GM19372 (cell line): Measurements from ENCODE around the gene IL12B.
"Not testable (repeated sequence)": the region's sequence is repeated elsewhere in the genome, so short reads cannot be mapped to it uniquely, and the experiment has no call there.

Experiments used
- ATAC-seq: cut with Tn5 transposase; IDR thresholded peaks from one replicate; pipeline ENCODE4 v1.9.1; 2021; ENCODE audit warnings: mild to moderate bottlenecking, low read depth, moderate library complexity; ENCODE audit not compliant: unreplicated experiment

Gene IL12B

DNA sequence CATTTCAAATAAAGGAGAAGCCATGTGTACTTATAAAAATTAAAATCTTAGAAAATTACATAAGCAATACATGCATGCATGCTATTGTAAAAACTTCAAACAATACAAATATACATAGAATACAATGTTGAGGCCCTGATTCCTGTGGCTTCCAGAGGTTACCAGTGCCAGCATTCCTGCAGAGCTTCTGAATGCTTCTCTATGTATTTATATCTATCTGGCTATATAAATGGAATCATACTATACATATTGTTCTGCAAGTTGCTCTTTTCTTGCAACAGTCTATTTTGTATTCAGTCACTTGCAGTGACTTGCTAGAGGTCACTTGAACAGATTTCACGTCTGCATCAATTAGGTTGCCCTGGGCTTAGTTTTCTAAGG lies 3.2 kb upstream of the IL12B start:
- ATAC-seq, result no peak

DNA sequence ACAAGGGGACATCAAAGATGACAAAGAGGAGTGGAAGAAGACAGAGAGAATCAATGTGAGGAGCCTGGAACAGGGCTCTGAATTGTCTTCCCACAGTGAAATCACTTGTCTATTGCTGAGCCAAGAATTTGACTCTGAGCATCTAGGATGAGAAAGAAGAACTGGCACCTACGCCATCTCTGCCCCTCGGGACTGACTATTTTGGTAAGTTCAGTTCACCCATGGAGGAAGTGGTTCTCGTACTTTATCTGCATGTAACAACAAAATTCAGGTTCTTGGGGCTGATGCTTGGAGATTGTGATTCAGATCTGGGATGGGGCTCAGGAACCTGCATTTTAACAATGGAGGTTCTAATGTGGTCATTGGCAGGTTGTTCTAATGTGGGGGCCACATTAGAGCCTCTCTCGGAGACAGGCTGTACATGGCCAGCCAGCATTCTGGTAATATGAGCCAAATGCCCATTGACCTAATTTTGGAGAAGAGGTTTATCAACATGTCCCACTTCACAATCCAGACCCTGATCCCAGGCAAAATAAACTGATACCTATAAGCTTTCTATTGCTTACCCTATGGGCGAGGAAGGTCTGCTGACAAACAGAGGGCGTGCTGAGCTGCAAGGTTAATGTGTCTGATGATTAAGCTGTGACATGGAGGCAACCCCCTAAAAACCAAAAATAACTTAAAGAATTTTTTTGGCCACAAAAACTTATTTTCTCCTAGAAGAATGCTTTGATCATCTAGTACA lies 2.7 kb upstream of the IL12B start:
- ATAC-seq, result no peak

DNA sequence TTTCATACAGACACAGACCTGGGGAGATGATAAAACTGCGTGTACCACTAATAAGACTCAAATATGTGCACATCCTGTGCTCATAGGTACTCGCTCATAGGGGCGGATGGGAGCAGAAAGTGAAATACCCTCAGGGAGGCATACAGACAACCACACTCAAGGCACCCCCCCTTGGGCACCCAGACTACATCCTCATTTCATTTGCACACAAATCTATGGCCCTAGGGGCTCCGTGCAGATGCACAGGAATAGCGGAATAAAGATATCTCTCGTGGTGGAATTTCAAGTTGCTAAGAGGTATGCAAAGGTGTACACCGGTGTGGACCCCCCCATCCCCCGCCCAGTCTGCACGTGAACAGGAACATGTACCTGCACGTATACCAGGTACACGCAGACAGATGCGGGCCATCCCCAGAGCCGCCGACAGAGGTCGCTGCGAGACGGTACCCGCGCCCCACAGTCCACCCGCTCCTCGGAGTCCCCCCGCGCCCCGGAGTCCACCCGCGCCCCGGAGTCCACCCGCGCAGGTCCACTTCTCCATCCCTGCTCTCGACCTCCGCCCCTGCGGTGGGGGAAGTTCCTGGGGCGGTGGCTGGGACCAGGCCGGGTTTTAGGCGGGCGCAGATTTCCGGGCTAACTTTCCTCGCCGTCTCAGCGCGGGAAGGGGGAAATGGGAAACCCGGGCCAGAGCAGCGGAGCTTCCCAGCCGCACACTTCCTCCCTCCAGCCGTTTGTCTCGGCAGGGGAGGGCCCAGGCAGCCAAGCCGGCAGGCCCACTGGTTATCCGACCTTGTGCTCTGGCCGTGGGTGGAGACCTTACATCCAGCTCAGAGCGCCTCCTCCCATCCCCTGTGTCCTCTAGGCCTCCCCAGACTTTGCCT lies 1.0 kb upstream of the IL12B start:
- ATAC-seq, result peak; percentile 66

DNA sequence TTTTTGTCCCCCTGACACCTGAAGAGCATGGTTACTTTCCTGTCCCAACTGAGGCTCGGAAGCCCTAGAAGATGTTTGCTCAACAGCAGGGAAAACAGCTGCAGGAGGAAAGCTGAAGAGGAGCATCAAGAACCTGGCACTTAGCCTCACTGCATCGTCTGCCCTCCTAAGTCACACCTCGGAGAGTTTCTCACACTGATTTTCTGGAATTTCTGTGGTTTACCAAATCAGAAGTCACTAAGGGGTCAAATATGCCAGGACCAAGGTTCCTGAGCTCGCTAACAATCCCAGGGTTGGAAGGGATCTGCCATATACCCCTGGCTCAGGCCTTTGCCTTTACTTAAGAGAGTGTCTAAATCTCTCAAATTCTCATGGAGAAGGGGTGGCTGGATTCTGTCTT lies 5.3 kb downstream of the IL12B start:
- ATAC-seq, result no peak

DNA sequence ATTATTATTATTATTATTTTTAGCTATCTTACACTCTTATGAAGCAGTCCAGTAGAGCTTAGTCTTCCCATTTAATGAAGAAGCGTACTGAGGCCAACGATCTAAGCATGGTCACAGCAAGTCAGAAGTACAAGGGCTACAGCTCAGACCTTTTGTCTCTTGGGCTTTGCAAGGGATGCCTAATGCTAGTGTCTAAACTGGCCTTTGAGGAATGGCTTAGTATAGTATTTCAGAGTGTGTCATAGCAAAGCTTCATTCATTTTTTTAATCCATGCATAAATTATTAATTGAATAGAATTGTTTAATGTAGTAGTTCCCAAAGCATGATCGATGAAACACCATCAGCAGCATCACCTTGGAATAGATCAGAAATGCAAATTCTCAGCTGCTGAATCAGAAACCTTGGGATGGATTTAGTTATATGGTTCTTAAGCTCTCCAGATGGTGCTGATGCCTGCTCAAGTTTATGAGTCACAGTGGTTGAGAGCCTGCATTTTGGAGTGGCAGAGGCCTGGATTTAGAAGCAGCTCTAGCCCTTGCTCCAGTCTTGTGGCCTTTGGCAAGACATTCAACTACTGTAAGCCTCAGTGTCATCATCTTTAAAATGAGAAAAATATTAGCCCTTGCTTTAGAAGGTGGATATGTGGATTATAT lies 6.1 kb downstream of the IL12B start:
- ATAC-seq, result no peak

DNA sequence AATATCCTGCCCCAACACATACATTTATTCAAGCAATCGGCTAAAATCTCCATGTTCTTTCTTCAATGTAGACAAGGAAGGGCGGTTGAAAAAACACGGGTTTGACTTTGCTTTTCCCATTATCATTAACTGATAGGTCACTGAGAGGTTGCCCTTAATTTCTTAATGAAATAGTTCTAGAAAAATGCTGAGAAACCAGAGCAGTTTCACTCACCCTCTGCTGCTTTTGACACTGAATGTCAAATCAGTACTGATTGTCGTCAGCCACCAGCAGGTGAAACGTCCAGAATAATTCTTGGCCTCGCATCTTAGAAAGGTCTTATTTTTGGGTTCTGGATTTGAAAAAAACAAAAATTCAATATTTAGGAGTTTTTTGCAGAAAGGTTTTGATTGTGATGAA lies 8.1 kb downstream of the IL12B start:
- ATAC-seq, result no peak

DNA sequence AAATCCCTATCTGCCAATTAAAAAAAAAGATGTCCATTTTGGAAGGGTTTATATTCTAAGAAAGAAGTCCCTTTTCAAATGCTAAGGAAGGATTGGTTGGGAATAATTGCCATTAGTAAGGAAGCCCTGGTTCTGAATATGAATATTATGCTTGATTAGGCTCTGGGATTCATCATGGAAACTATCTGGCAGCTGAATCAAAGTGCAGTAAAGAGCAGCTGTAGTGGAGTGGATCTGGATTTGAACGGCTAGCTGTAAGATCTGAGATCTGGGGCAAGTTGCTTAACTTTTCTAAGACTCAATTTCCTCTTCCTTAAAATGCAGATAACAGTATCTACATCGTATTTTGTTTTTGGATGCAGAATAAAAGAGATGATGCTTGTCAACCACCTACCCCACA lies 10.5 kb downstream of the IL12B start:
- no peak for ATAC-seq

DNA sequence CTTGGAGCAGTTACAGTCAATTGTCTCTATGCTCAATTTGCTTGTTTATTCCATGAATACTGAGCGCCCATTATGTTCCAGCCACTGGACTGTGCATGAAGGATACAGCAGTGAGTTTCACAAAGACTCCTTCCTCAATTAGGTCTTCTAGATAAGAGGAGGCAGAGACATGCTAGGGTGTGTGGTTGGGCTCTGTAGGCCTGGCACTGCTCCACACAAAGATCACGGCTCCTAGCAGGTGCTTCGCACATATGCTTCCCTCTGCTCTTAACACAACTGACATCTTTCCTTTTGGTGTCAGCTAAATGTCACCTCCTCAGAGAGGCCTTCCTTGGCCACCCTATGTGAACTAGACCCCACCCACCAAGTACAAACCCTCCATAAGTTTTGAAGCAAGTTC lies 10.9 kb downstream of the IL12B start:
- no peak for ATAC-seq

DNA sequence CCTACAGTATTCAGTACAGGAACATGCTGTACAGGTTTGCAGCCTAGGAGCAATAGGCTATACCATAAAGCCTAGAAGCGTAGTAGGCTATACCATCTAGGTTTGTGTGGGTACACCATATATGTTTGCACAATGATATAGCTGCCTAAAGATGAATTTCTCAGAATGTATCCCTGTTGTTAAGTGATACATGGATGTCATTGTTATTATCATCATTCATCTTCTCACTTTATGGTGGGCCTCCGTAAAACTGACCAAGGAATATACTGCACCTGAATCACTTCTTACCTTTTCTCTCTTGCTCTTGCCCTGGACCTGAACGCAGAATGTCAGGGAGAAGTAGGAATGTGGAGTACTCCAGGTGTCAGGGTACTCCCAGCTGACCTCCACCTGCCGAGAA lies 11.8 kb downstream of the IL12B start:
- no peak for ATAC-seq

DNA sequence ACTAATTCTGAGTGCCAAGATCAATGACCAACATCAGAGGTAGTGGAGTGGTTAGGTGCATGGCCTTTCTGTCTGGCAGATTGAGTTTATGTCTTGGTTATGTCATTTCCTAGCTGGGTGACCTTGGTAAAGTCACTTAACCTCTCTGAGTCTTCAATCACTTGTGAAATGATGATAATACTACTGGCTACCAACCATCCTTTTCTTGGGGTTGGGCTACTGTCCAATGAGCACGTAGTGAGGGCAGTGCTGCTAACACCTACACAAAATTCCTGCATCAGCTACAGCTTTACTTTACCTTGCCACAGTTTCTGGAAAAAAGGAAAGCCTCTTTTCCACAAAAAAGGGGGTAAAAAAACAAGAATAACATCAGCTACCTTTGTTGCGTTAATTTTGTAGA lies 12.4 kb downstream of the IL12B start:
- no peak for ATAC-seq

DNA sequence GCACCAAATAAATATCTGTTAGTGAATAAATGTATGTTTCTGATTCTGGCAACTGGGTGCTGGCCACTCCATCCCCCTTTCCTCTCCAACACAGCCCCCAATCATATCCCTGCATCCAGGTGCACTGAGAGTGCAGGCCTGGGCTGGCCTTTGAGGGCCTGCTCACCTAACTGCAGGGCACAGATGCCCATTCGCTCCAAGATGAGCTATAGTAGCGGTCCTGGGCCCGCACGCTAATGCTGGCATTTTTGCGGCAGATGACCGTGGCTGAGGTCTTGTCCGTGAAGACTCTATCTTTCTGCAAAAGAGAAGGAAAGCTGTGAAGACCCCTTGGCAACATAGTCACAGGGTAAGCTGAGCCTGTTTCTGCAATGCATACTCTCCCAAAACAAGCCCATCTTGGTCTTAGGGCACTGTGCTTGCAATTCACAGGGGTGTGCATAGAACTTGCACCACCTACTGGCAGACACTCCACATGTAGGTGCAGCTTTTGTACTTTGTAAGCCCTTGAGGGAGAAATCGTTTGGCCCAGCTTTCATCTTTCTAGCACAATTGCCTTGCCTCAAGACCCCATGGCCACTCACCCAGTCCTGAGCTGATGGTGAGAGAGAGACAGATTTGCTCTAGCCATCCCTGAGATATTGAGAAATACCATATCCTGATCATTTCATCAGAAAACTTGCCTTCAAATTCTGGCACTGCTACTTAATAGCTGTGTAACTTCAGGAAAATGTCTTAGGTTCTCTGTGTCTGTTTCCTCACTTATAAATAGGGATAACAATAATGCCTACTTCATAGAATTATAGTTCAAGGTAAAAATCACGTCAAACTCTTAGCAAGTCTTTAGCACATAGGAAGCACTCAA lies 13.5 kb downstream of the IL12B start:
- ATAC-seq, result no peak

DNA sequence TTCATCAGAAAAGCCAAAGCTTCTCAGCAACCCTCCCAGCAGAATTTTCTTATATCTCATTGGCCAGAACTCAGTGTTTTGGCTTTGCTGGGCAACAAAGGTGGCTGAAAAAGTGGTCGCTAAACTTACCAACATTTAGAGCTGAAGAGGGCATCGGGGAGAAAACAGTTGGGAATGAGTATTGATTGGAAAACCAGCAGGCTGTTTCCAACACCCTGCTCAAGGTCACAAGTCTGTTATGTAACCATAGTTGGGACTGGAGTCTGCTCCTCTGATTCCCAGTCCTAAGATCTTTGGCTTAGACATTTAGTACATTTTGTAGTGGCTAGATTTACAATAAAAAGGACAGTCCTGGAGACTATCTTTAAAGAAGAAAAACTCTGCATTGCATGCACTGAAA lies 17.1 kb downstream of the IL12B start:
- ATAC-seq, result no peak

DNA sequence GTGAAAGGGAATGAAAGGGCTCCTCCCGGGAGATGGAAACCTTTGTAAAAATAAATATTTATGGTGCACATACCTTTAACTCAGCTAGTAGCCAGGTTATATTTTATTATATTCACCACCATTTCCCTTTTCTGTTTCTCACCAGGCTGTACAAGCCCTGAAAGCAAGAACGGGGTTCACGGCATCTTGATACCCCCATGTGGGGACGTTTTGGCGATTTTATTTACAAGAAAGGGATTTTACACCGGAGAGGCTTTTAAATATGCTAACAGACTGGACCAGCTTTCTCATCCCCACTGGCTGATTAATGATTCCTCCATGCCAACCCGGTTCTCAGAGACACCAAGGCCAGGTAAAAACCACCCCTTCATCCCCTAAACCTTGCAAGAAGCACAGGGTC lies 19.2 kb downstream of the IL12B start:
- ATAC-seq, result no peak

DNA sequence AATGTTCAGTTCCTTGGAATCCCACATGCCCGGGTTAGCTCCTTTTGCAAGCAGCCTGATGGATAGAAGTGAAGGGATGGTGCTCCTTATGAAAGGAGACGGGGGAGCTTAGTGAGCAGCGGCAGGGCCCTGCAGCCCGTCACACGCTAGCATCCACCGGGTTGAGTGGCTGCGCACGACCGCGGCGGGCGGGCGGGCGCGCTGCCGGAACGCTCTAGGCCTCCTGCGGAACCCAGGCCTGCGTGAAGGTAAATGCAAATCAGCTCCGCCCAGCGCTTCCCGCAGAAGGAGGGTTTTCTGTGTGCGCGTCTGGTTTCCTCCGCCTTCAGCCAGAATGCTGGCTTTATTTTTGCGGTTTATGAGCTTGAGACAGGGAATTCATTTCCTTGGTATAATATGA lies 19.8 kb downstream of the IL12B start:
- ATAC-seq, result no peak

DNA sequence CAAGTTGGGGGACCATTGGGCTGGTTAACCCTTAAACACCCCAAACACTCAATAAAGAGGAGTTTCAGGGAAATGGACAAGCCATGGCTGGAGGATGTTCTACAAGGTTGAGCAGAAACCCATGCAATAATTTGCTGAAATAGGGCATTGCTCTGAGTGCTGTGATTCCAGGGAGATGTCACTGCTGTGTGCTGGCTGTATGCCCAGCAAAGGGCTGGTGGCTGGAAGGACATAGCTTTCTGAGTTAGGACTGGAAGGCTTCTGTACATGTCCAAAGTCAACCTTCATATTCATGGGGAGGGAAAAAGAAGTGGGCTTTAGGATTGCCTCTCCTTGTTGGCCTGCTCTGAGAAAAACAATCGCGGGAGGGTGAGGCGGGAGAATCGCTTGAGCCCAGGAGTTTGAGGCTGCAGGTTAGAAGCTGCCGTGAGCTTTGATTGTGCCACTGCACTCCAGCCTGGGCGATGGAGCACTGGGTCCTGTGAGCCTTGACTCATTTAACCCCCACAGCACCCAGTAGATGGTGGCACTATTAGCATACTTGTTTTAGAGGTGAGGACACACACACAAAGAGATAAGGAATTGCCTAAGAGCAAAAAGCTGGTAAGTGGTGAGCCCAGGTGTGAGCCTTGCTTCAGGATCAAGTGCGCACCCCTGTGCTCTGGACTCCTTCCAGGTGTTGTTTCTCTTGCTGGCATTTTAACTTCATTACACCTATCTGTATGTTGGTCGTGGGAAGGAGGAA lies 20.4 kb downstream of the IL12B start:
- no peak for ATAC-seq

DNA sequence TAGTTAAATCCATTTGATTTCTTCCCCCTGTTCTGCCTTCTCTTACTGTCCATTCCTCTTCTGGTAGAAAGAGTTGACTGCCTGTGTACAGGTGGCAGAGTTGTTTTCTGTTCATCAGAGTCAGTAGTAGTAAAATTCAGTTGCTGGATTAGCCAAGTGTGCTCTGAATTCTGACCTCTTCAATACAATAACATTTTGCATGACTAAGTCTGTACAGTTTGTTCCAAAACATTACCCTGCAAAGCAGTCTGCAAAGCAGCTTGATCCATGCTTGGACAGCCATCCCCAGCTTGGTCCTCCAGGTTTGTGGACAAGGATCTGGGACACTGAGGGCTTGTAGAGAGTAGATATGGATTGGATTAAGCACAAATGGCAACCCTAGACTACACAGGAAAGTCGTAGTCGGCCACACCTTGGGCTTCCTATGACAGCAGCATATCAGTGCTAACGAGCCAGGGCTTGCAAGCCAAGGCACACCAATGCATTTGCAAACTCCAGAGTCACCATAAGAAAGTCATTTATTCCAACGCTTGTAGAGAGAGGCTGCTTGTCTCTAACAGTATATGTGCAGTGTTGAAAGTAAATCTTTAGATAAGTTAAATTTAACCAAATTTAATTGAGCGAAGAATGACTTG lies 25.2 kb downstream of the IL12B start:
- no peak for ATAC-seq

DNA sequence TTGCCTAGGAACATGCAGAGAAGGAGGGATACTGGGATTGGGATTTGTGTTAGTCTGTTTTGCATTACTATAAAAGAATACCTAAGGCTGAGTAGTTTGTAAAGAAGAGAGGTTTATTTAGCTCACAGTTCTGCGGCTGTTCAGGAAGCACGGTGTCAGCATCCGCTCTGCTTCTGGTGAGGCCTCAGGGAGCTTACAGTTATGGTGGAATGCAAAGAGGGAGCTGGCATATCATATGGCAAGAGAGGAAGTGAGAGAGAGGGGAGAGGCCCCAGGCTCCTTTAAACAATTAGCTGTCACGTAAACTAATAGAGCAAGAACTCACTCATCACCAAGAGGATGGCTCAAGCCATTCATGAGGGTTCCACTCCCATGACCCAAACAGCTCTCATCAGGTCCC lies 27.0 kb downstream of the IL12B start:
- no peak for ATAC-seq

DNA sequence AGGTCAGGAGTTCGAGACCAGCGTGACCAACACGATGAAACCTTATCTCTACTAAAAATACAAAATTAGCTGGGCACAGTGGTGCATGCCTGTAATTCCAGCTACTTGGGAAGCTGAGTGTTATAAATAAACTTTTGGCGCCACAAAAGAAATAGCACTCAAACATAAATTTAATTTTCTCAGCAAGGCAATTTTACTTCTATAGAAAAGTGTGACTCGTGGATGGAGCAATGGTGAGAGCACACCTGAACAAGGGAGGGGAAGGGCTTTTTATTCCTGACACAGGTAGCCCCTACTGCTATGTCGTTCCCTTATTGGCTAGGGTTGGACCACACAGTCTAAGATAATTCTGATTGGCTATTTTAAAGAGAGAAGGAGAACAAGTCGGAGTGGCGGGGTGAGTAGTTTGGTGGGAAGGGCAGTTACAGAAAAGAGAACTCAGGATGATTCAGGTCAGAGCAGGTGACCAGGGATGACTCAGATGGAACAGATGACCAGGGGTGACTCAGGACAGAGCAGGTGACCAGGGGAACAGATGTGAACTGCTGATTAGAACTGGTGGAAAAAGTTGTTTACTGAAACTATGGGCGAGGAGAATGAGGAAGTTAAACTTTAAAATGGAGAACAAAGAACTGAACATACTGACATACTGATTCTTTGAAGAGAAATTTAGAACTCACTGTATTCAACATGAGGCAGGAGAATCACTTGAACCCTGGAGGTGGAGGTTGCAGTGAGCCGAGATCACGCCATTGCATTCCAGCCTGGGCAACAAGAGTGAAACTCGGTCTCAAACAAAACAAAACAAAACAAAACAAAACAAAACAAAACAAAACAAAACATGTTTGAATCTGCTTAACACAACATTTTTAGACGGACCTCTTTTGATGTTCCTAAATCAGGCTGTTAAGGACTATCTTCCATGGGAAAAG lies 28.1 kb downstream of the IL12B start:
- ATAC-seq, result not testable (repeated sequence)
